Right forelimb (tissue), 1 donor: ENCODE measurements around the gene NKAIN2.

Experiments
- DNase-seq: peaks from one replicate; pipeline ENCODE4 v3.0.0-alpha.2; 2018

NKAIN2 gene

GRCh38 chr6:124792386-124792785, 988.7 kb downstream of the NKAIN2 start:
- no peak for DNase-seq

- DNase-seq = no peak
These were observed 989.7 kb downstream of the NKAIN2 start for GRCh38 chr6:124793398-124793797.

GRCh38 chr6:124795643-124796463, 992.2 kb downstream of the NKAIN2 start:
- peak; percentile 53 for DNase-seq

- DNase-seq = no peak
These were observed 992.9 kb downstream of the NKAIN2 start for GRCh38 chr6:124796464-124796970.

GRCh38 chr6:124797224-124797623, 993.6 kb downstream of the NKAIN2 start:
- DNase-seq = no peak

GRCh38 chr6:124798942-124799496, 995.4 kb downstream of the NKAIN2 start:
- no peak for DNase-seq

GRCh38 chr6:124799638-124800037, 996.0 kb downstream of the NKAIN2 start:
- DNase-seq = no peak

GRCh38 chr6:124800222-124800621, 996.6 kb downstream of the NKAIN2 start:
- no peak for DNase-seq

- DNase-seq = no peak
These were observed 1008.4 kb downstream of the NKAIN2 start for GRCh38 chr6:124812067-124812466.

- no peak for DNase-seq
These were observed 1015.7 kb downstream of the NKAIN2 start for GRCh38 chr6:124819346-124819745.

GRCh38 chr6:124822204-124822613, 1018.5 kb downstream of the NKAIN2 start:
- DNase-seq = no peak

GRCh38 chr6:124822721-124823120, 1019.1 kb downstream of the NKAIN2 start:
- DNase-seq = no peak

- DNase-seq = no peak
These were observed 1019.8 kb downstream of the NKAIN2 start for GRCh38 chr6:124823240-124824111.

- no peak for DNase-seq
These were observed 1021.9 kb downstream of the NKAIN2 start for GRCh38 chr6:124825564-124825963.

GRCh38 chr6:124829822-124830221, 1026.2 kb downstream of the NKAIN2 start:
- DNase-seq = no peak

- no peak for DNase-seq
These were observed 1026.8 kb downstream of the NKAIN2 start for GRCh38 chr6:124830506-124830905.

GRCh38 chr6:124854338-124854922, 1050.8 kb downstream of the NKAIN2 start:
- DNase-seq = no peak

GRCh38 chr6:124857746-124858145, 1054.1 kb downstream of the NKAIN2 start:
- DNase-seq = no peak

- DNase-seq = no peak
These were observed 1054.9 kb downstream of the NKAIN2 start for GRCh38 chr6:124858564-124858963.

GRCh38 chr6:124859366-124859765, 1055.7 kb downstream of the NKAIN2 start:
- no peak for DNase-seq

- DNase-seq = no peak
These were observed 1062.4 kb downstream of the NKAIN2 start for GRCh38 chr6:124866040-124866439.

- no peak for DNase-seq
These were observed 1063.5 kb downstream of the NKAIN2 start for GRCh38 chr6:124867121-124867520.

- no peak for DNase-seq
These were observed 1064.8 kb downstream of the NKAIN2 start for GRCh38 chr6:124868481-124868880.
